Measurements from ENCODE around the gene COA8. TPM values are rescaled to one million over a fixed set of nuclear protein-coding genes. Genes with fewer than 3 reads are reported as not detected.

Gene COA8
- total and polyA plus RNA-seq, 2 of the 4 experiments (the other 2 are of a cell fraction), result 12.2 to 21.1 TPM

GRCh38 chr14:103625356-103626095 is 62.8 kb downstream of the COA8 start (continued):
- no peak for TF ChIP-seq ELK1 (IDR thresholded peaks at IDR 0.05; ENCODE audit: borderline replicate concordance, low read depth, low read length)

- dilution Hi-C loops (cut with HindIII; ENCODE audit: low sequenced_read_pairs, unreplicated experiment), result no loop called here
These were observed 63.5 kb downstream of the COA8 start for GRCh38 chr14:103626146-103626850.

More at GRCh38 chr14:103626146-103626850, 63.5 kb downstream of the COA8 start:
- in situ Hi-C loops (cut with MboI; ENCODE audit: low sequenced_read_pairs), result no loop called here
- no peak overlapping the region for H3K4me2 ChIP-seq (ENCODE audit: low read depth, low read length)
- no peaks in the 10 kb centered on the region for H3K27me3 ChIP-seq (ENCODE audit: control insufficient read depth, insufficient read depth, low read length)
- H3K27ac ChIP-seq (ENCODE audit: insufficient read depth, low read length), result no peak overlapping the region
- ChIA-PET POLR2A (ENCODE audit: unreplicated experiment) (no interaction called here), CTCF (no interaction called here)
- no peak overlapping the region for H2AFZ ChIP-seq (replicated peaks; ENCODE audit: low read length, poor library complexity)
- no peak overlapping the region; the same call in 1 of the 2 replicates for H4K91ac ChIP-seq (ENCODE audit: insufficient read depth, low read depth, low read length)
- DNase-seq, result no peak
- H2BK5ac ChIP-seq (ENCODE audit: low read depth, low read length, poor library complexity, severe bottlenecking), result no peak overlapping the region
- no peak overlapping the region for H4K5ac ChIP-seq (ENCODE audit: low read depth, low read length)
- peaks cover 13% of the 10 kb centered on the region for H4K20me1 ChIP-seq (ENCODE audit: insufficient read depth, low read length)
- H3K4me3 ChIP-seq (ENCODE audit: insufficient read depth, low read depth, low read length), result no peak overlapping the region
- H3K18ac ChIP-seq (ENCODE audit: low read depth, low read length), result no peak overlapping the region
- H3K79me1 ChIP-seq (ENCODE audit: low read depth in 1 of 2, low read length in 2 of 2), result peaks cover 0 to 22% of the 10 kb centered on the region in 2 experiments; a peak in 2 of 4 replicates
- WGBS, 2 experiments (ENCODE audit: extremely low coverage in 2 of 2, insufficient read length in 1 of 2), result 100% methylated on average over 2 of the region's 5 CpGs; no CpG with 5 or more reads in 1 of the 2 experiments
- H2AK5ac ChIP-seq (ENCODE audit: low read depth, low read length), result peak overlapping the region; percentile 17; the same call in 1 of the 2 replicates
- no peak overlapping the region for H2BK120ac ChIP-seq (ENCODE audit: low read depth, low read length)
- H3K9me1 ChIP-seq (ENCODE audit: insufficient read depth, low read length), result peaks cover 13% of the 10 kb centered on the region
- H3K4me1 ChIP-seq (ENCODE audit: control insufficient read depth, insufficient read depth, low read length), result peaks cover 15% of the 10 kb centered on the region
- H2AK9ac ChIP-seq (replicated peaks; ENCODE audit: low read depth, low read length, poor library complexity), result no peak overlapping the region
- no peak overlapping the region for H3K56ac ChIP-seq (ENCODE audit: extremely low read depth, insufficient read depth, low read length)
- no peaks in the 10 kb centered on the region for H3K9me3 ChIP-seq (ENCODE audit: control insufficient read depth, insufficient read depth, low read length)
- 0 out of 2 replicates have a peak overlapping the region, but pooled peaks have one; percentile 31 for H3K4ac ChIP-seq (ENCODE audit: low read depth, low read length)
- no peak overlapping the region for H2BK20ac ChIP-seq (ENCODE audit: low read depth, low read length)
- no peaks in the 10 kb centered on the region for H3K36me3 ChIP-seq (ENCODE audit: control insufficient read depth, insufficient read depth, low read length)
- no peak overlapping the region for H3K9ac ChIP-seq (ENCODE audit: low read depth, low read length)
- H3K23ac ChIP-seq (ENCODE audit: low read depth, low read length), result no peak overlapping the region
- TF ChIP-seq POLR2A (IDR thresholded peaks at IDR 0.05; ENCODE audit: low read depth, low read length), result no peak
- no peak for TF ChIP-seq CHD1 (IDR thresholded peaks at IDR 0.05; ENCODE audit: low read depth, low read length)
- no peak for TF ChIP-seq USF2 (IDR thresholded peaks at IDR 0.05; ENCODE audit: low read depth, low read length)
- no peak for TF ChIP-seq CEBPB (IDR thresholded peaks at IDR 0.05; ENCODE audit: low read depth, low read length)
- H3K14ac ChIP-seq (replicated peaks; ENCODE audit: low read depth, low read length), result no peak overlapping the region
- H4K8ac ChIP-seq (ENCODE audit: low read depth in 2 of 2, low read length in 2 of 2), result no peak overlapping the region
- intact Hi-C loops (cut with micrococcal nuclease), result no loop called here
- H2BK15ac ChIP-seq (ENCODE audit: low read depth, low read length), result no peak overlapping the region
- BruUV-seq (replicated peaks), result no TSS peak
- no peak for ATAC-seq (ENCODE audit: low read depth)
